Adrenal gland (tissue), 12 donors: ENCODE results near the gene TTLL10. TPM values are rescaled to one million over a fixed set of nuclear protein-coding genes. Genes with fewer than 3 reads are reported as not detected.

Experiments
- DNase-seq, 7 donors: peaks; one replicate each; pipeline ENCODE4 v3.0.0-alpha.2; 2019 to 2020
- H3K27ac ChIP-seq, 5 donors: fragments of 200-600 bp; sonication (generic) in 4 of 5; 1 replicate in 3 of 5; 2 replicates in 2 of 5; pipeline versions ENCODE4 v1.5.1 to v1.8.0; 2016 to 2020; ENCODE audit warnings: mild to moderate bottlenecking in 1 of 5
- H3K27me3 ChIP-seq: fragments of 200-600 bp; 2 replicates; pipeline ENCODE4 v1.8.0; 2021
- H3K36me3 ChIP-seq, 2 donors: fragments of 200-600 bp; replicated peaks in 1 of 2; 1 replicate in 1 of 2; 2 replicates in 1 of 2; pipeline versions ENCODE4 v1.5.1 to v1.8.0; 2018 to 2022
- H3K4me1 ChIP-seq, 2 donors: fragments of 200-600 bp; replicated peaks in 1 of 2; 1 replicate in 1 of 2; 2 replicates in 1 of 2; pipeline versions ENCODE4 v1.5.1 to v1.8.0; 2018 to 2021
- H3K4me3 ChIP-seq, 4 donors: fragments of 200-600 bp; sonication (generic) in 3 of 4; one replicate each; pipeline ENCODE4 v1.5.1; 2016 to 2018
- H3K9me3 ChIP-seq, 3 donors: fragments of 200-600 bp; sonication (generic) in 1 of 3; replicated peaks in 1 of 3; 1 replicate in 2 of 3; 2 replicates in 1 of 3; pipeline versions ENCODE4 v1.5.1 to v1.8.0; 2016 to 2021
- POLR2A ChIP-seq, 2 donors: fragments of 450-650 bp; IDR thresholded peaks; one replicate each; pipeline ENCODE4 v1.6.1; 2017; ENCODE audit warnings: antibody characterized with exemption in 2 of 2, mild to moderate bottlenecking in 2 of 2, moderate library complexity in 1 of 2
- WGBS, 4 donors: extraction: QIAGEN DNeasy Blood & Tissue Kit in 2 of 4; methylation state at CpG; one replicate each; pipeline versions ENCODE4 v1.1.5 to v1.1.7; 2013 to 2017; 5-methylcytosine and 5-hydroxymethylcytosine counted together
- intact Hi-C, 2 donors: fragments of 100-400 bp; cut with DNase I; formaldehyde crosslinking; loops; one replicate each; pipeline versions ENCODE4 v1.14.1 to v1.15.0; 2022 to 2023
- polyA plus RNA-seq, 3 donors: library from polyadenylated mRNA; stranded (reverse); fragments of 200-250 nt in 2 of 3; fragments of 350-450 nt in 1 of 3; fragmentation: Illumina TruSeq in 1 of 3; extraction: RNeasy Lipid Tissue Mini Kit (QIAGEN cat#74804) in 1 of 3; gene quantifications; one replicate each; pipeline ENCODE4 v1.2.3, GENCODE V29; 2013 to 2014
- total RNA-seq, 9 donors: library from RNA; depleted of rRNA in 4 of 9; stranded (reverse); fragments of >200 nt in 4 of 9; fragments of 120-200 nt in 1 of 9; fragmentation: NEBNext Ultra II Directional in 1 of 9; extraction: Animal tissue kit (Norgen Biotek cat#: 25700) in 1 of 9; gene quantifications; one replicate each; pipeline versions ENCODE4 v1.1.0 to v1.2.4, GENCODE V29; 2013 to 2023
- TF ChIP-seq, protein P1 (sequence below), 6 experiments: fragments of 450-650 bp in 4 of 6; fragments of 200-600 bp in 2 of 6; sonication (generic) in 1 of 6; IDR thresholded peaks; 1 replicate in 5 of 6; 2 replicates in 1 of 6; pipeline versions ENCODE4 v1.5.1 to v1.8.0; 2016 to 2021; ENCODE audit warnings: antibody characterized with exemption in 6 of 6, mild to moderate bottlenecking in 2 of 6, moderate library complexity in 1 of 6
- donor health status: healthy with polysubstance abuse.
- donor health status: Bipolar disorder and iron deficiency.
- donor health status: DM: yes; HTN: yes; CAD: no.
- donor health status: DM: no; HTN: no; CAD: no.
- donor health status: DM: no; HTN: no; CAD: no.
- donor health status: DM: yes; HTN: yes; CAD: no.

The TTLL10 gene
- total and polyA plus RNA-seq, 12 donors, result 0.32 to 0.44 TPM; not detected in 10

DNA sequence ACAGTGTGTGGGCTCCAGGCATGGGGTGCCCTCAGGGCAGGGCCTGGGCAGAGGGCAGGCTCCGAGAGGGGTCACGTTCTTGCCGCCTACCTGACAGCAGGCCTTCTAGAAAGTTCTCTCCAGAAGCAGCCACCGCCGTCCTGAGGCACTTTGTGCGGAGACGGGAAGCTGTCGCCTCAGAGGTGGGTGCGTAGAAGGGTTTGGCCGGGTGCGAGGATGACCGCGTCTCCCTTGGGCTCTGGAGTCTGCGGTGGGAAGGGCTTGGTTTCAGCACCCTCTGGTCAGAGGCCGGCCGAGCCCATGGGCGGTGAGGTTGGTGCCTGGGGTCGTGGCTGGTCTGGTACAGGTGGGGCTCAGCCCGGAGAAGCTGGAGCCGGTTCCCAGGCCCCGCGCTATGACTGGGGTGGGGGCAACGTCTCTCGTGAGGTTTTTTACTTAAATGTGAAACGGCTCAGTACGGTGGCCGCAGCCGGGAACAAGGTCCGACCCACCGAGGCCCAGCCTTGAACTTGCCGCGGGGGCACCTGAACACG, 10.1 kb upstream of the TTLL10 start:
- H3K27ac ChIP-seq, result no peak overlapping the region
- WGBS, 4 donors, result 85 to 89% (median 87%) methylated on average over 21 to 33 of the region's 33 CpGs

DNA sequence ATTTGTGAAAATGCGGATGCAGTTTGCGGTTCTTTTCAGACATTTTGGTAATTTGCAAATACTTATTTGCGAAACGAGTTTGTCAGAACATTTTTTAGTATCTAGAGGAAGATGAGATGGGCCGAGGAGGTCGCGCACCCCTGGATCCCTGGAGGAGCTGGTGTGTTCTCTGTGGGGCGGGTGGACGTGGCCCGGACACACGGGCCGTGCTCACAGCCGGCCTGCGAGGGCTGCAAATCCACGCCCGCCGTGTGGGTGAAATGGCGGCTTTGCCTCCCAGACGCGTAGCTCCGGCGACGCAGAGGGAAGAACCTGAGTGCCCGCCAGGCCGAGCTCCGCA, 9.3 kb upstream of the TTLL10 start:
- H3K27ac ChIP-seq, result no peak overlapping the region

More for the DNA sequence above, 10.1 kb upstream of the TTLL10 start:
- Histone ChIP-seq H3K9me3 (no peaks in the 10 kb centered on the region), H3K4me1 (peaks cover 0 to 2% of the 10 kb centered on the region in 2 donors), H3K4me3 (no peak overlapping the region), H3K27me3 (peaks cover 43% of the 10 kb centered on the region), H3K36me3 (no peaks in the 10 kb centered on the region)
- no peak for TF ChIP-seq POLR2A (IDR thresholded peaks at IDR 0.05)
- TF ChIP-seq, protein P1, sequence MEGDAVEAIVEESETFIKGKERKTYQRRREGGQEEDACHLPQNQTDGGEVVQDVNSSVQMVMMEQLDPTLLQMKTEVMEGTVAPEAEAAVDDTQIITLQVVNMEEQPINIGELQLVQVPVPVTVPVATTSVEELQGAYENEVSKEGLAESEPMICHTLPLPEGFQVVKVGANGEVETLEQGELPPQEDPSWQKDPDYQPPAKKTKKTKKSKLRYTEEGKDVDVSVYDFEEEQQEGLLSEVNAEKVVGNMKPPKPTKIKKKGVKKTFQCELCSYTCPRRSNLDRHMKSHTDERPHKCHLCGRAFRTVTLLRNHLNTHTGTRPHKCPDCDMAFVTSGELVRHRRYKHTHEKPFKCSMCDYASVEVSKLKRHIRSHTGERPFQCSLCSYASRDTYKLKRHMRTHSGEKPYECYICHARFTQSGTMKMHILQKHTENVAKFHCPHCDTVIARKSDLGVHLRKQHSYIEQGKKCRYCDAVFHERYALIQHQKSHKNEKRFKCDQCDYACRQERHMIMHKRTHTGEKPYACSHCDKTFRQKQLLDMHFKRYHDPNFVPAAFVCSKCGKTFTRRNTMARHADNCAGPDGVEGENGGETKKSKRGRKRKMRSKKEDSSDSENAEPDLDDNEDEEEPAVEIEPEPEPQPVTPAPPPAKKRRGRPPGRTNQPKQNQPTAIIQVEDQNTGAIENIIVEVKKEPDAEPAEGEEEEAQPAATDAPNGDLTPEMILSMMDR (IDR thresholded peaks at IDR 0.05), result no peak
- DNase-seq, result no peak
- intact Hi-C loops, result no loop called here

DNA sequence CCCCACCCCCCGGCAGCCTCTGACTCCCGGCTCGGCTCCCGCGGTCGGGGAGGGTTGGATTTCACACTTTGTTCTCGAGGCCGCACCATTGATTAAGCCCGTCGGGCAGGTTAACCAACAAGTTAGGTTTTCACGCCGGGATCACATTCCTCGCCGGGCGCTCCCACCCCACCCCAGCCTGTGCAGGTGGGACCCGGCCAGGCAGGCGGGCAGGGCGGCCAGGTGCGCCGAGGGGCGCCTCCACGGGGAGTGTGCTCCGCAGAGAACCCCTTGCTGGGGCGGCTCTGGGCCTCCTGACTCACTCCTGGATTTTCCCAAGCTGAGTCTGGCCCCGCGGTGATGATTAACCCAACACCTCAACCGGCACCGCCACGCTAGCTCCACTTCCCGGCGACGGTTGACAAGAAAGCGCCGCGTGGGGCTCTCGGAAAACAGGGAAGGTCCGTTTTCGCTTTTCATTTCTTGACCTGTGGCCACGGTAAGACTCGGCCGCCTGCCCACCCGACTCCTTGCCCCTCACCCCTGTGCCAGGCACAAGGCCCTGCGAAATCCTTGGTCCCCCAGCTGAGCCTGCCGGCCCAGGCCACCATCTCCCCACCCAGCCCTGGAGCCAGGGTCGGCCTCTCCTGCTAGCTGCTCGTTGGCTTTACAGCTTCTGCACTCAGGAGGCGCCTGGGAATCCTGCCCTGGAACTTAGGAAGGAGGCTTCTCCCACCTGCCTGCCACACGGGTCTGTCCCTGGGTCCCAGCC, 8.8 kb upstream of the TTLL10 start:
- Histone ChIP-seq H3K9me3 (no peaks in the 10 kb centered on the region), H3K27ac (no peak overlapping the region), H3K27me3 (peaks cover 47% of the 10 kb centered on the region), H3K4me1 (no peaks in the 10 kb centered on the region), H3K4me3 (no peak overlapping the region), H3K36me3 (no peaks in the 10 kb centered on the region)
- DNase-seq, result no peak
- WGBS, 4 donors, result 62 to 71% (median 64%) methylated on average over 13 to 48 of the region's 48 CpGs
- TF ChIP-seq, protein P1 (IDR thresholded peaks at IDR 0.05), result no peak
- TF ChIP-seq POLR2A (IDR thresholded peaks at IDR 0.05), result no peak
- intact Hi-C loops, result no loop called here

More for the DNA sequence above, 9.3 kb upstream of the TTLL10 start:
- intact Hi-C loops, result no loop called here
- no peak for TF ChIP-seq POLR2A (IDR thresholded peaks at IDR 0.05)
- TF ChIP-seq, protein P1 (IDR thresholded peaks at IDR 0.05), result no peak
- peaks cover 47% of the 10 kb centered on the region for H3K27me3 ChIP-seq
- H3K9me3 ChIP-seq, result no peaks in the 10 kb centered on the region
- WGBS, 4 donors, result 61 to 79% (median 72%) methylated on average over 12 to 26 of the region's 26 CpGs
- no peaks in the 10 kb centered on the region for H3K36me3 ChIP-seq
- DNase-seq, result no peak
- H3K4me3 ChIP-seq, result no peak overlapping the region
- no peaks in the 10 kb centered on the region for H3K4me1 ChIP-seq

DNA sequence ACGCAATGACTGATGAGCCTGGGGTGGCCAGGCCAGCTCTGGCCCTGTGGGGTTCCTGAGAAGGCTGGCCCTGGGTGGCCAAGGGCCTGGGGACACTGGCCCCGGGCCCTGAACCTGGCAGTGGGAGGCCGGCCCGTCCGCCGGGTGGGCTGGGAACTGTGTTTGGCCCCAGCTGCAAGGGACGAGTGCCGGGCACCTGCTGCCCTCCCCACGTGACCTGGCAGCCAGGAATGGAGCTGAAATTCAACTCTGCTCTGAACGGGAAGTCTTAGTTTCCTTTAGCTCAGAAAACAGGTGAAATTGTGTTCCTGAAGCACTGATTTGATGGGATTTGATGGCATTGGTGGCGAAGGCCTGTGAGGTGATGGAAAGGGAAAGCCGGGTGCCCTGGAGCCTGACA, 8.2 kb upstream of the TTLL10 start:
- Histone ChIP-seq H3K9me3 (no peaks in the 10 kb centered on the region), H3K4me1 (no peaks in the 10 kb centered on the region), H3K27ac (no peak overlapping the region), H3K36me3 (no peaks in the 10 kb centered on the region), H3K4me3 (no peak overlapping the region), H3K27me3 (peaks cover 47% of the 10 kb centered on the region)
- no peak for TF ChIP-seq POLR2A (IDR thresholded peaks at IDR 0.05)
- TF ChIP-seq, protein P1 (IDR thresholded peaks at IDR 0.05), result no peak
- 66 to 82% (median 78%) methylated on average over 10 to 12 of the region's 12 CpGs for WGBS, 4 donors
- DNase-seq, result no peak
- intact Hi-C loops, result no loop called here
